Ovary (tissue), 9 donors: ENCODE data around the gene TMEM114. TPM values are rescaled to one million over a fixed set of nuclear protein-coding genes. Genes with fewer than 3 reads are reported as not detected.

Experiments
- DNase-seq, 5 donors: peaks; one replicate each; pipeline ENCODE4 v3.0.0-alpha.2; 2019 to 2020
- H3K27ac ChIP-seq, 2 donors: fragments of 200-600 bp; one replicate each; pipeline versions ENCODE4 v1.5.1 to v1.8.0; 2019 to 2022
- H3K27me3 ChIP-seq: fragments of 200-600 bp; one replicate; pipeline ENCODE4 v1.8.0; 2022
- H3K36me3 ChIP-seq: fragments of 200-600 bp; sonication (generic); one replicate; pipeline ENCODE4 v1.5.1; 2019
- H3K4me1 ChIP-seq: one replicate; pipeline ENCODE4 v1.8.1; 2013; ENCODE audit warnings: mild to moderate bottlenecking, moderate library complexity; ENCODE audit not compliant: insufficient read depth
- H3K4me3 ChIP-seq: fragments of 200-600 bp; sonication (generic); one replicate; pipeline ENCODE4 v1.5.1; 2017
- H3K9me3 ChIP-seq, 2 donors: fragments of 200-600 bp in 1 of 2; sonication (generic) in 1 of 2; one replicate each; pipeline versions ENCODE4 v1.5.1 to v1.8.1; 2013 to 2019; ENCODE audit warnings: mild to moderate bottlenecking in 1 of 2, moderate library complexity in 1 of 2
- CTCF ChIP-seq, 3 donors: fragments of 450-650 bp in 2 of 3; fragments of 200-600 bp in 1 of 3; IDR thresholded peaks; one replicate each; pipeline versions ENCODE4 v1.5.1 to v1.8.0; 2016 to 2022; ENCODE audit warnings: antibody characterized with exemption in 3 of 3, mild to moderate bottlenecking in 1 of 3
- EP300 ChIP-seq: sonication (generic); formaldehyde crosslinking; IDR thresholded peaks from one replicate; pipeline ENCODE4 v1.6.1; 2017; ENCODE audit warnings: antibody characterized with exemption
- POLR2A ChIP-seq: fragments of 450-650 bp; IDR thresholded peaks from one replicate; pipeline ENCODE4 v1.6.1; 2017; ENCODE audit warnings: antibody characterized with exemption, mild to moderate bottlenecking, moderate library complexity
- WGBS, 3 donors: extraction: QIAGEN DNeasy Blood & Tissue Kit in 1 of 3; methylation state at CpG; one replicate each; pipeline versions ENCODE4 v1.1.5 to v1.1.7; 2013 to 2017; 5-methylcytosine and 5-hydroxymethylcytosine counted together
- intact Hi-C, 4 donors: fragments of 100-400 bp; cut with DNase I; formaldehyde crosslinking; loops; one replicate each; pipeline versions ENCODE4 v1.11.0 to v1.15.1; 2022 to 2023
- polyA plus RNA-seq, 2 donors: library from polyadenylated mRNA; stranded (reverse); fragments of 200-250 nt in 1 of 2; fragments of 350-450 nt in 1 of 2; fragmentation: Illumina TruSeq in 1 of 2; extraction: RNeasy Lipid Tissue Mini Kit (QIAGEN cat#74804) in 1 of 2; gene quantifications; one replicate each; pipeline ENCODE4 v1.2.3, GENCODE V29; 2013 to 2014
- total RNA-seq, 7 donors: library from RNA; depleted of rRNA in 2 of 7; stranded (reverse); fragments of >200 nt in 2 of 7; fragmentation: NEBNext Ultra II Directional in 3 of 7; extraction: Animal tissue kit (Norgen Biotek cat#: 25700) in 3 of 7; gene quantifications; one replicate each; pipeline versions ENCODE4 v1.1.0 to v1.2.4, GENCODE V29; 2016 to 2023
- donor health status: DM: no; HTN: no; CAD: no; lungs with moderate emphysema.
- donor health status: DM: no; HTN: no; CAD: no.
- donor health status: Bipolar disorder and iron deficiency.
- donor health status: DM: yes; HTN: yes; CAD: no.
- donor health status: DM: no; HTN: no; CAD: no.
- donor health status: DM: yes; HTN: yes; CAD: no.

The TMEM114 gene
- total and polyA plus RNA-seq, 9 donors: not detected

DNA sequence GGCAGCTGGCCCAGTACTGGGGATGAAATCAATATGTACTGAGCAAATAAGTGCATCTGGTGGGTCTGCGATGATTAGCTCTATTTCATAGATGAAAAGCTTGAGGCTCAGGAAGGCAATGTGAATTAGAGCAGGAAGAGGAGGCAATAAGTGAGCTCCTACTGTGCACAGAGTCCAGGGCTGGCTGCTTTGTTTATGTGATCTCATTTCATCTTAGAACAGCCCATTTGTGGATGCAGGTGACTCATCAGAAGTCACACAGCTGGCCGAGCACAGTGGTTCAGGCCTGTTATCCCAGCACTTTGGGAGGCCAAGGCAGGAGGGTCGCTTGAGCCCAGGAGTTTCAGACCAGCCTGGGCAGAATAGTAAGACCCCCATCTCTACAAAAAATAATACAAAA lies 7.1 kb downstream of the TMEM114 start:
- no peaks in the 10 kb centered on the region for H3K36me3 ChIP-seq
- no peaks in the 10 kb centered on the region for H3K9me3 ChIP-seq
- no peaks in the 10 kb centered on the region for H3K4me1 ChIP-seq
- no peak overlapping the region for H3K27ac ChIP-seq
- H3K4me3 ChIP-seq: no peak overlapping the region
- TF ChIP-seq CTCF (IDR thresholded peaks at IDR 0.05) (no peak), POLR2A (no peak), EP300 (no peak)
- no peaks in the 10 kb centered on the region for H3K27me3 ChIP-seq
- intact Hi-C loops: no loop called here
- WGBS, 3 donors: 74 to 77% (median 77%) methylated on average over 3 of the region's 3 CpGs
- DNase-seq: no peak

DNA sequence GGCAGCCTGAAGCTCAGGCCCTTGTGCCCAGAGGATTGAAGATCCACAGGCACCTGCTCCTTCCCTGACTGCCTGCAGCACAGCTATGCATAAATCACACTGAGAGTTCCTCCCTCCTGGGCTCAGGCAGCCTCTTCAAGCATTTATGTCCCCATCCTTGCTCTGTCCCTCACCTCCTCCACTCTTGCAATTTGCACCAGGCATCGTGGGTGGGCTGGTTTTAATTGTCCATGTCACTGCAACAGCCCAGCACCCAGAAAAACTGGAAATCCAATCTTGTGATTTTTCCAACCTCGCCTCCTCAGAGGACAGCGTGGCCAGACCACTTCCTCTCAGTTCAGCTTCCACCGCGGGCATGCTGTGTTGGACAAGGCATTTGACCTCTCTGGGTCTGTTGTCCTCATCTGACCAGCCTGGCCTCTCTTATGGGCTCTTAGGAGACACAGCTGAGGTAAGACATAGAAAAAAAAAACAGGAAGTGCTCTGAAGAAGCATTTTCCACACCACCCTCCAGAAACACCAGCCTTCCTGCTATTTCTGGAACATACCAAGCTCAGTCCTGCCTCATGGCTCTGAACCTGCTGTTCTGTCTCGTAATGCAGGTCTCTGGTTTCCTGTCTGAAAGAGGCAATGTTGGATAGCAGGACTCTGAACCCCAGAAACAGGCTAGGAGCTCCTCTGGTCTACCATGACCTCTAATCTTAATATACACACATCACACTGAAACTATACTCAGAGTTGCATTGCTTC lies 8.3 kb downstream of the TMEM114 start:
- no peaks in the 10 kb centered on the region for H3K36me3 ChIP-seq
- no peak overlapping the region for H3K4me3 ChIP-seq
- H3K4me1 ChIP-seq: no peaks in the 10 kb centered on the region
- TF ChIP-seq CTCF (IDR thresholded peaks at IDR 0.05) (no peak), EP300 (no peak), POLR2A (no peak)
- H3K27me3 ChIP-seq: no peaks in the 10 kb centered on the region
- H3K9me3 ChIP-seq: no peaks in the 10 kb centered on the region
- WGBS, 3 donors: 35 to 38% (median 36%) methylated on average over 6 of the region's 6 CpGs
- no peak overlapping the region for H3K27ac ChIP-seq
- DNase-seq: no peak
- intact Hi-C loops: no loop called here

GRCh38 chr16:8579559-8579958 lies 10.8 kb downstream of the TMEM114 start:
- Histone ChIP-seq H3K36me3 (no peaks in the 10 kb centered on the region), H3K4me1 (no peaks in the 10 kb centered on the region), H3K9me3 (no peaks in the 10 kb centered on the region), H3K27me3 (no peaks in the 10 kb centered on the region), H3K4me3 (no peak overlapping the region), H3K27ac (no peak overlapping the region)
- intact Hi-C loops: loop anchor here in 2 of 4 donors (10.0 kb wide), 3 partner anchors 205 to 435 kb away; partner anchors contain the start of gene LITAFD (in 1 of the 2)
- no peak for DNase-seq
- no peak for TF ChIP-seq CTCF (IDR thresholded peaks at IDR 0.05)
- no peak for TF ChIP-seq EP300
- no peak for TF ChIP-seq POLR2A
- WGBS, 3 donors: 77 to 84% (median 80%) methylated on average over 9 of the region's 9 CpGs

- Histone ChIP-seq H3K27me3 (no peaks in the 10 kb centered on the region), H3K9me3 (no peaks in the 10 kb centered on the region), H3K36me3 (no peaks in the 10 kb centered on the region), H3K27ac (no peak overlapping the region), H3K4me1 (no peaks in the 10 kb centered on the region), H3K4me3 (no peak overlapping the region)
- intact Hi-C loops: loop anchor here in 2 of 4 donors (10.0 kb wide), 3 partner anchors 207 to 437 kb away; partner anchors contain the start of gene LITAFD (in 1 of the 2)
- TF ChIP-seq POLR2A (no peak), CTCF (IDR thresholded peaks at IDR 0.05) (no peak), EP300 (no peak)
- WGBS, 3 donors: 56 to 69% (median 57%) methylated on average over 10 of the region's 10 CpGs
- no peak for DNase-seq
Observed at GRCh38 chr16:8577678-8578304, 12.5 kb downstream of the TMEM114 start.
